Urinary bladder (tissue), 2 donors: ENCODE results near the gene HAO2. TPM values are rescaled to one million over a fixed set of nuclear protein-coding genes. Genes with fewer than 3 reads are reported as not detected.

Source experiments
- polyA plus RNA-seq: library from polyadenylated mRNA; stranded (reverse); fragments of 200-250 nt; gene quantifications from one replicate; pipeline ENCODE4 v1.2.3, GENCODE V29; 2013
- small RNA-seq: library from RNA; depleted of rRNA; stranded (forward); fragments of <200 nt; gene quantifications from one replicate; pipeline ENCODE3, GENCODE V24; 2014
- total RNA-seq: library from RNA; depleted of rRNA; stranded (reverse); fragments of >200 nt; gene quantifications from one replicate; pipeline ENCODE4 v1.2.3, GENCODE V29; 2014
- donor health status: healthy.

HAO2 gene
- total and polyA plus RNA-seq, 2 donors = 0.09 to 0.16 TPM

Small RNA genes within 50 kb of the gene (small RNA-seq; reads per million reads assigned to genes)
- not detected for gene RNU1-75P

Other genes starting within 250 kb of the HAO2 start
- gene WARS2, start 228.1 kb upstream of the HAO2 start, total RNA-seq = 29.3 TPM
- gene WARS2, start 228.1 kb upstream of the HAO2 start, polyA plus RNA-seq = 6.8 TPM
- gene HSD3B2, start 46.4 kb downstream of the HAO2 start, total RNA-seq = not detected
- gene HSD3B2, start 46.4 kb downstream of the HAO2 start, polyA plus RNA-seq = not detected
- not detected for gene HSD3B1, start 138.4 kb downstream of the HAO2 start, total RNA-seq
- gene HSD3B1, start 138.4 kb downstream of the HAO2 start, polyA plus RNA-seq = not detected